SU-DHL-6 (cell line): ENCODE results near the gene LCORL.

Experiments used
- H2AFZ ChIP-seq: fragments of 200-600 bp; sonication (generic); 2 replicates; pipeline ENCODE4 v1.6.1; 2014; ENCODE audit warnings: low read depth, mild to moderate bottlenecking, moderate library complexity, mixed read lengths, antibody characterized with exemption, low read length; ENCODE audit not compliant: severe bottlenecking
- H3F3A ChIP-seq: fragments of 200-600 bp; shearing (Covaris generic); 2 replicates; pipeline ENCODE4 v1.6.0; 2016; ENCODE audit warnings: antibody characterized with exemption, mild to moderate bottlenecking; ENCODE audit not compliant: insufficient read depth
- H3K27ac ChIP-seq: fragments of 200-600 bp; sonication (generic); 2 replicates; pipeline ENCODE4 v1.5.1; 2016; ENCODE audit warnings: low read depth, mild to moderate bottlenecking, low read length, moderate library complexity, mixed read lengths
- H3K27me3 ChIP-seq: fragments of 200-600 bp; sonication (generic), shearing (Covaris generic); 2 replicates; pipeline ENCODE4 v1.6.0; 2014; ENCODE audit warnings: mild to moderate bottlenecking, low read length
- H3K36me3 ChIP-seq: fragments of 200-600 bp; sonication (generic); 2 replicates; pipeline ENCODE4 v1.6.1; 2014; ENCODE audit warnings: mild to moderate bottlenecking, low read length, mixed read lengths
- H3K4me2 ChIP-seq: fragments of 300-600, 200-600 bp; shearing (Covaris generic), sonication (generic); 2 replicates; pipeline ENCODE4 v1.6.0; 2014; ENCODE audit warnings: low read length, low read depth, mild to moderate bottlenecking; ENCODE audit not compliant: poor library complexity, severe bottlenecking
- H3K4me3 ChIP-seq: fragments of 200-600 bp; sonication (generic); 2 replicates; pipeline ENCODE4 v1.5.1; 2014; ENCODE audit warnings: antibody characterized with exemption, low read length, mild to moderate bottlenecking, mixed read lengths; ENCODE audit not compliant: insufficient read depth, poor library complexity, severe bottlenecking
- H3K79me2 ChIP-seq: fragments of 200-600 bp; sonication (generic); 2 replicates; pipeline ENCODE4 v1.6.1; 2014; ENCODE audit warnings: mild to moderate bottlenecking, low read length, moderate library complexity; ENCODE audit not compliant: insufficient read depth
- H3K9ac ChIP-seq: fragments of 200-600 bp; sonication (generic); 2 replicates; pipeline ENCODE4 v1.7.0; 2014; ENCODE audit warnings: mild to moderate bottlenecking, low read length
- H3K9me2 ChIP-seq: fragments of 200-600 bp; sonication (generic); replicated peaks from 2 replicates; pipeline ENCODE4 v1.6.1; 2014; ENCODE audit warnings: low read length; ENCODE audit not compliant: insufficient read depth
- H3K9me3 ChIP-seq: fragments of 200-600 bp; sonication (generic); 2 replicates; pipeline ENCODE4 v1.6.1; 2014; ENCODE audit warnings: low read length, mixed read lengths; ENCODE audit not compliant: insufficient read depth
- H4K20me1 ChIP-seq: fragments of 200-600 bp; sonication (generic); 2 replicates; pipeline ENCODE4 v1.6.1; 2014; ENCODE audit warnings: low read depth, mild to moderate bottlenecking, antibody characterized with exemption, low read length, moderate library complexity, mixed read lengths
- CTCF ChIP-seq: fragments of 200-600 bp; sonication (generic); IDR thresholded peaks from one replicate; pipeline ENCODE4 v1.5.1; 2017; ENCODE audit warnings: antibody characterized with exemption, mild to moderate bottlenecking, low read length, moderate library complexity; ENCODE audit not compliant: insufficient read depth, poor library complexity, severe bottlenecking
- EZH2phosphoT487 ChIP-seq: fragments of 200-600 bp; sonication (generic), shearing (Covaris generic); conservative IDR thresholded peaks from 2 replicates; pipeline ENCODE4 v1.6.1; 2018; ENCODE audit warnings: mild to moderate bottlenecking, antibody characterized with exemption, low read length, moderate library complexity, mixed read lengths

Gene LCORL

DNA sequence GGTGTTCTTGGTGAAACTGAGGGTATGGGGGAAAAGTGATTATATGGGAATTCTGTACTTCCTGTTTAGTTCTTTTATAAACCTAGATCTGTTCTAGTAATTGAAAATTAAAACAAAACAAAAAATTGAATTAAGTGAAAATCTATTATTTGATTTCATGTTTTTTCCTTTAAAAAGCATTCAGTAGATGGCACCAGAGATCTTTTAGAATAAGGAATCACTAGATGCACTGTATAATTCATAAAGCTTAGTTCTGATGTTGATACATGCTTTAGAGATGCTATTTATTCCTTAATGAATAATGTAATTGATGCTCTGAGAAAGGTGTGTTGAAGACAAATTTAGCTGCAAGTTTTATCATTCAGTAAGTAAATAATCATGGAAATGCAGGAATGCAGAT is 87.3 kb downstream of the LCORL start:
- TF ChIP-seq EZH2phosphoT487 (no peak), CTCF (no peak)

GRCh38 chr4:17933126-17933525 is 88.4 kb downstream of the LCORL start:
- no peaks in the 10 kb centered on the region for H4K20me1 ChIP-seq
- H3K9me3 ChIP-seq = no peaks in the 10 kb centered on the region
- H3K4me3 ChIP-seq = no peak overlapping the region
- no peaks in the 10 kb centered on the region for H3K27me3 ChIP-seq
- TF ChIP-seq EZH2phosphoT487 (no peak), CTCF (no peak)
- no peaks in the 10 kb centered on the region for H3K36me3 ChIP-seq
- no peak overlapping the region for H3K27ac ChIP-seq
- no peak overlapping the region for H3K4me2 ChIP-seq
- no peaks in the 10 kb centered on the region; the same call in 1 of the 2 replicates for H3K79me2 ChIP-seq
- H3K9me2 ChIP-seq = no peaks in the 10 kb centered on the region
- no peak overlapping the region for H3K9ac ChIP-seq
- H3F3A ChIP-seq = no peaks in the 10 kb centered on the region
- no peak overlapping the region for H2AFZ ChIP-seq

More for the DNA sequence above, 87.3 kb downstream of the LCORL start:
- H3K36me3 ChIP-seq = 0 out of 2 replicates have a peak, but pooled peaks cover 4% of the 10 kb centered on the region
- H3K9ac ChIP-seq = no peak overlapping the region
- H2AFZ ChIP-seq = no peak overlapping the region
- no peaks in the 10 kb centered on the region for H4K20me1 ChIP-seq
- H3K27ac ChIP-seq = no peak overlapping the region
- H3K27me3 ChIP-seq = no peaks in the 10 kb centered on the region
- H3K79me2 ChIP-seq = no peaks in the 10 kb centered on the region; the same call in 1 of the 2 replicates
- no peak overlapping the region for H3K4me2 ChIP-seq
- no peaks in the 10 kb centered on the region for H3K9me3 ChIP-seq
- no peaks in the 10 kb centered on the region for H3F3A ChIP-seq
- H3K9me2 ChIP-seq = no peaks in the 10 kb centered on the region
- H3K4me3 ChIP-seq = no peak overlapping the region

DNA sequence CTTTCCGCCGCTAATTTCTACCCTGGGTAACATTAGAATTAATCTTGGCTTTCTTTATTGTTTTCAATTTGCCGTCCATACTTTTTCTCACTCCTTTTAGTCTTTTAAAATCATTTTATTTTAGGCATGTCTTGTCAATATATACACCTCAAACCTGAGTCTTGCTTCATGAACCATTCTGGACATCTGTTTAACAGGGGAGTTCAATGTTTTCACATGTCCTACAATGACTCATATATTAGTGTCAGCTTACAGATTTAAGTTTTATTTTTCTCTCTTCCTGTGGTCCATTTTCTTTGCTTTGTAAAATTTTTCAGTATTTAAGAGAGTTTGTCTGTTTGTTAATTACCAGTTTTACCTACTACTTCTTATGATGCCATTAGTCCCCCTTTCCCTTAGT is 89.5 kb downstream of the LCORL start:
- H3K4me2 ChIP-seq = no peak overlapping the region
- H3K9ac ChIP-seq = no peak overlapping the region

More for the DNA sequence above, 89.5 kb downstream of the LCORL start:
- Histone ChIP-seq H4K20me1 (no peaks in the 10 kb centered on the region), H3K79me2 (no peaks in the 10 kb centered on the region; the same call in 1 of the 2 replicates), H3K4me3 (no peak overlapping the region), H3F3A (no peaks in the 10 kb centered on the region), H2AFZ (no peak overlapping the region), H3K36me3 (no peaks in the 10 kb centered on the region), H3K27ac (no peak overlapping the region), H3K9me3 (no peaks in the 10 kb centered on the region), H3K9me2 (no peaks in the 10 kb centered on the region), H3K27me3 (no peaks in the 10 kb centered on the region)
- no peak for TF ChIP-seq EZH2phosphoT487
- TF ChIP-seq CTCF = no peak
